Measurements from ENCODE around the gene AMPH. TPM values are rescaled to one million over a fixed set of nuclear protein-coding genes. Genes with fewer than 3 reads are reported as not detected.

The AMPH gene
- total RNA-seq, 3 donors from 2014 or later (not counting 1 experiment from before 2014, with no cell fraction given) = 0.18 TPM; not detected in 2

DNA sequence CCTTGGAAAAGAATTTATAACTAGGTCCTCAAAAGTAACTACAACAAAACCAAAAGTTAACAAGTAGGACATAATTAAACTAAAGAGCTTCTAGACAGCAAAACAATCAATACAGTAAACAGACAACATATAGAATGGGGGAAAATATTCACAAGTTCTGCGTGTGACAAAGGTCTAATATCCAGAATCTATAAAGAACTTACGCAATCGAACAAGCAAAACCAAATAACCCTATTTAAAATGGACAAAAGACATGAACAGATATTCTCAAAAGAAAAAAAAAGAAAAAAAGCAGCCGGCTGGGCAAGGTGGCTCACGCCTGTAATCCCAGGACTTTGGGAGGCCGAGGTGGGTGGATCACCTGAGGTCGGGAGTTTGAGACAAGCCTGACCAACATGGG lies 33.8 kb upstream of the AMPH start:
- 90% methylated on average over 6 of the region's 7 CpGs for WGBS (ENCODE audit: insufficient coverage)
- Histone ChIP-seq H3K4me1 (ENCODE audit: control insufficient read depth, insufficient read depth, low read length) (no peaks in the 10 kb centered on the region), H3K36me3 (ENCODE audit: control insufficient read depth, insufficient read depth, low read length) (no peaks in the 10 kb centered on the region), H3K4me3 (ENCODE audit: low read length) (no peak overlapping the region), H3K27me3 (ENCODE audit: control insufficient read depth, insufficient read depth, low read length) (no peaks in the 10 kb centered on the region), H3K9me3 (ENCODE audit: control insufficient read depth, insufficient read depth, low read length) (no peaks in the 10 kb centered on the region), H3K27ac (ENCODE audit: low read length) (no peak overlapping the region)
- TF ChIP-seq CTCF (IDR thresholded peaks at IDR 0.05) = no peak
- no peak for DNase-seq
- Mint-ChIP-seq H3K36me3 (no peaks in the 10 kb centered on the region), H3K27me3 (ENCODE audit: low read depth in 2 of 2) (peaks cover 36 to 60% of the 10 kb centered on the region in 2 donors), H3K4me3 (no peak overlapping the region), H3K9me3 (no peaks in the 10 kb centered on the region), H3K27ac (no peak overlapping the region), H3K4me1 (no peaks in the 10 kb centered on the region)
- intact Hi-C loops (cut with micrococcal nuclease) = loop anchor here (10.0 kb wide), 1 partner anchor 760 kb away; no protein-coding TSS in a partner anchor
- no peak for ATAC-seq

- peaks cover 35 to 66% of the 10 kb centered on the region in 2 donors for H3K27me3 Mint-ChIP-seq (ENCODE audit: low read depth in 2 of 2)
- TF ChIP-seq CTCF (IDR thresholded peaks at IDR 0.05) = peak; percentile 87
- intact Hi-C loops (cut with micrococcal nuclease) = loop anchor here (1.0 to 10.0 kb wide), 3 partner anchors 262 to 756 kb away; no protein-coding TSS in a partner anchor
- Histone ChIP-seq H3K36me3 (ENCODE audit: control insufficient read depth, insufficient read depth, low read length) (no peaks in the 10 kb centered on the region), H3K27ac (ENCODE audit: low read length) (no peak overlapping the region), H3K4me1 (ENCODE audit: control insufficient read depth, insufficient read depth, low read length) (no peaks in the 10 kb centered on the region), H3K9me3 (ENCODE audit: control insufficient read depth, insufficient read depth, low read length) (no peaks in the 10 kb centered on the region), H3K27me3 (ENCODE audit: control insufficient read depth, insufficient read depth, low read length) (no peaks in the 10 kb centered on the region), H3K4me3 (ENCODE audit: low read length) (no peak overlapping the region)
- H3K4me1 Mint-ChIP-seq = no peaks in the 10 kb centered on the region
- ATAC-seq (peak; percentile 75 to 86 (median 76)), DNase-seq (peak in 1 of 2 donors; percentile 62)
- 38% methylated on average over 5 of the region's 6 CpGs for WGBS (ENCODE audit: insufficient coverage)
- no peak overlapping the region for H3K4me3 Mint-ChIP-seq
- H3K36me3 Mint-ChIP-seq = no peaks in the 10 kb centered on the region
- no peak overlapping the region for H3K27ac Mint-ChIP-seq
- no peaks in the 10 kb centered on the region for H3K9me3 Mint-ChIP-seq
Observed at GRCh38 chr7:38660427-38661099, 29.4 kb upstream of the AMPH start.

- H3K27ac ChIP-seq (ENCODE audit: low read length) = no peak overlapping the region
- H3K4me3 ChIP-seq (ENCODE audit: low read length) = no peak overlapping the region
- Mint-ChIP-seq H3K27ac (no peak overlapping the region), H3K4me3 (no peak overlapping the region), H3K27me3 (ENCODE audit: low read depth in 2 of 2) (peaks cover 36 to 66% of the 10 kb centered on the region in 2 donors), H3K9me3 (no peaks in the 10 kb centered on the region), H3K4me1 (no peaks in the 10 kb centered on the region), H3K36me3 (no peaks in the 10 kb centered on the region)
- no peak for DNase-seq
- 82% methylated on average over 5 of the region's 6 CpGs for WGBS (ENCODE audit: insufficient coverage)
- no peak for TF ChIP-seq CTCF (IDR thresholded peaks at IDR 0.05)
- intact Hi-C loops (cut with micrococcal nuclease) = loop anchor here (1.0 to 10.0 kb wide), 3 partner anchors 262 to 755 kb away; no protein-coding TSS in a partner anchor
- no peaks in the 10 kb centered on the region for H3K4me1 ChIP-seq (ENCODE audit: control insufficient read depth, insufficient read depth, low read length)
- H3K36me3 ChIP-seq (ENCODE audit: control insufficient read depth, insufficient read depth, low read length) = no peaks in the 10 kb centered on the region
- ATAC-seq = no peak
- no peaks in the 10 kb centered on the region for H3K9me3 ChIP-seq (ENCODE audit: control insufficient read depth, insufficient read depth, low read length)
- H3K27me3 ChIP-seq (ENCODE audit: control insufficient read depth, insufficient read depth, low read length) = no peaks in the 10 kb centered on the region
Observed at GRCh38 chr7:38659931-38660330, 28.8 kb upstream of the AMPH start.

Measured in natural killer cell (primary cell).